Stomach (tissue), 9 donors: ENCODE measurements around the gene SCNM1. TPM values are rescaled to one million over a fixed set of nuclear protein-coding genes. Genes with fewer than 3 reads are reported as not detected.

Experiments used
- DNase-seq, 2 donors: peaks; one replicate each; pipeline versions ENCODE4 v3.0.0 to v3.0.0-alpha.2; 2013 to 2019
- H3K27ac ChIP-seq, 5 donors: fragments of 200-600 bp in 4 of 5; sonication (generic) in 4 of 5; one replicate each; pipeline ENCODE4 v1.5.1; 2013 to 2019; ENCODE audit warnings: mild to moderate bottlenecking in 1 of 5, moderate library complexity in 1 of 5
- H3K27me3 ChIP-seq, 3 donors: fragments of 200-600 bp; sonication (generic); one replicate each; pipeline ENCODE4 v1.5.1; 2017 to 2019; ENCODE audit warnings: mixed run types in 1 of 3
- H3K36me3 ChIP-seq, 4 donors: fragments of 200-600 bp; sonication (generic); 1 replicate in 3 of 4; 2 replicates in 1 of 4; pipeline ENCODE4 v1.5.1; 2016 to 2019
- H3K4me1 ChIP-seq, 4 donors: fragments of 200-600 bp; sonication (generic); one replicate each; pipeline ENCODE4 v1.5.1; 2016 to 2019
- H3K4me3 ChIP-seq, 4 donors: fragments of 200-600 bp; sonication (generic) in 3 of 4; one replicate each; pipeline ENCODE4 v1.5.1; 2016 to 2019; ENCODE audit warnings: mild to moderate bottlenecking in 1 of 4
- H3K9me3 ChIP-seq, 4 donors: fragments of 200-600 bp; sonication (generic); one replicate each; pipeline ENCODE4 v1.5.1; 2016 to 2019
- EP300 ChIP-seq: sonication (generic); formaldehyde crosslinking; IDR thresholded peaks from one replicate; pipeline ENCODE4 v1.6.1; 2017; ENCODE audit warnings: antibody characterized with exemption
- POLR2A ChIP-seq, 4 donors: fragments of 450-650 bp; IDR thresholded peaks; one replicate each; pipeline ENCODE4 v1.6.1; 2016; ENCODE audit warnings: antibody characterized with exemption in 4 of 4, control low read depth in 2 of 4, mild to moderate bottlenecking in 1 of 4, moderate library complexity in 1 of 4
- POLR2AphosphoS5 ChIP-seq, 3 donors: sonication (generic); formaldehyde crosslinking; IDR thresholded peaks; one replicate each; pipeline ENCODE4 v1.6.1; 2016; ENCODE audit warnings: antibody characterized with exemption in 3 of 3
- WGBS, 5 donors: extraction: QIAGEN DNeasy Blood & Tissue Kit in 3 of 5; methylation state at CpG; one replicate each; pipeline versions ENCODE4 v1.1.5 to v1.1.7; 2013 to 2018; 5-methylcytosine and 5-hydroxymethylcytosine counted together
- intact Hi-C: fragments of 100-400 bp; cut with DNase I; formaldehyde crosslinking; loops from one replicate; pipeline ENCODE4 v1.15.1; 2023; ENCODE audit warnings: low total_unique reads
- polyA plus RNA-seq, 3 donors: library from polyadenylated mRNA; stranded (reverse); fragments of 200-250 nt; gene quantifications; one replicate each; pipeline ENCODE4 v1.2.3, GENCODE V29; 2013
- total RNA-seq, 5 donors: library from RNA; depleted of rRNA; stranded (reverse); fragments of >200 nt; gene quantifications; one replicate each; pipeline versions ENCODE4 v1.1.0 to v1.2.3, GENCODE V29; 2014 to 2016
- TF ChIP-seq, protein P1 (sequence below), 7 experiments: fragments of 450-650 bp in 4 of 7; fragments of 200-600 bp in 3 of 7; sonication (generic) in 3 of 7; IDR thresholded peaks; one replicate each; pipeline ENCODE4 v1.5.1; 2016 to 2019; ENCODE audit warnings: antibody characterized with exemption in 7 of 7, control low read depth in 2 of 7, mild to moderate bottlenecking in 1 of 7
- donor health status: healthy with polysubstance abuse.
- donor health status: Bipolar disorder and iron deficiency.
- donor health status: healthy.

SCNM1 gene
- total and polyA plus RNA-seq, 8 donors = 4.5 to 66.3 (median 26.3) TPM

DNA sequence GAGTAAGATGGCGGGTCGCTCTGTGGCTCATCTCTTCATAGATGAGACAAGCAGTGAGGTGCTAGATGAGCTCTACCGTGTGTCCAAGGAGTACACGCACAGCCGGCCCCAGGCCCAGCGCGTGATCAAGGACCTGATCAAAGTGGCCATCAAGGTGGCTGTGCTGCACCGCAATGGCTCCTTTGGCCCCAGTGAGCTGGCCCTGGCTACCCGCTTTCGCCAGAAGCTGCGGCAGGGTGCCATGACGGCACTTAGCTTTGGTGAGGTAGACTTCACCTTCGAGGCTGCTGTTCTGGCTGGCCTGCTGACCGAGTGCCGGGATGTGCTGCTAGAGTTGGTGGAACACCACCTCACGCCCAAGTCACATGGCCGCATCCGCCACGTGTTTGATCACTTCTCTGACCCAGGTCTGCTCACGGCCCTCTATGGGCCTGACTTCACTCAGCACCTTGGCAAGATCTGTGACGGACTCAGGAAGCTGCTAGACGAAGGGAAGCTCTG, 7.1 kb upstream of the SCNM1 start:
- intact Hi-C loops = loop anchor here (10.0 kb wide), 2 partner anchors 64 to 134 kb away; no protein-coding TSS in a partner anchor
- H3K9me3 ChIP-seq = no peaks in the 10 kb centered on the region
- TF ChIP-seq, protein P1, sequence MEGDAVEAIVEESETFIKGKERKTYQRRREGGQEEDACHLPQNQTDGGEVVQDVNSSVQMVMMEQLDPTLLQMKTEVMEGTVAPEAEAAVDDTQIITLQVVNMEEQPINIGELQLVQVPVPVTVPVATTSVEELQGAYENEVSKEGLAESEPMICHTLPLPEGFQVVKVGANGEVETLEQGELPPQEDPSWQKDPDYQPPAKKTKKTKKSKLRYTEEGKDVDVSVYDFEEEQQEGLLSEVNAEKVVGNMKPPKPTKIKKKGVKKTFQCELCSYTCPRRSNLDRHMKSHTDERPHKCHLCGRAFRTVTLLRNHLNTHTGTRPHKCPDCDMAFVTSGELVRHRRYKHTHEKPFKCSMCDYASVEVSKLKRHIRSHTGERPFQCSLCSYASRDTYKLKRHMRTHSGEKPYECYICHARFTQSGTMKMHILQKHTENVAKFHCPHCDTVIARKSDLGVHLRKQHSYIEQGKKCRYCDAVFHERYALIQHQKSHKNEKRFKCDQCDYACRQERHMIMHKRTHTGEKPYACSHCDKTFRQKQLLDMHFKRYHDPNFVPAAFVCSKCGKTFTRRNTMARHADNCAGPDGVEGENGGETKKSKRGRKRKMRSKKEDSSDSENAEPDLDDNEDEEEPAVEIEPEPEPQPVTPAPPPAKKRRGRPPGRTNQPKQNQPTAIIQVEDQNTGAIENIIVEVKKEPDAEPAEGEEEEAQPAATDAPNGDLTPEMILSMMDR (IDR thresholded peaks at IDR 0.05) = no peak
- TF ChIP-seq POLR2A (IDR thresholded peaks at IDR 0.05) (no peak), POLR2AphosphoS5 (IDR thresholded peaks at IDR 0.05) (no peak), EP300 (no peak)
- peak overlapping the region in 2 of 5 donors; percentile 28 to 36 for H3K27ac ChIP-seq
- peaks cover 19 to 61% (median 57%) of the 10 kb centered on the region in 4 donors for H3K36me3 ChIP-seq
- no peak for DNase-seq
- WGBS, 5 donors = 84 to 90% (median 85%) methylated on average over 13 to 22 of the region's 22 CpGs
- peaks cover 0 to 38% (median 9%) of the 10 kb centered on the region in 4 donors for H3K4me1 ChIP-seq
- H3K4me3 ChIP-seq = peak overlapping the region in 1 of 4 donors; percentile 9
- H3K27me3 ChIP-seq = no peaks in the 10 kb centered on the region

DNA sequence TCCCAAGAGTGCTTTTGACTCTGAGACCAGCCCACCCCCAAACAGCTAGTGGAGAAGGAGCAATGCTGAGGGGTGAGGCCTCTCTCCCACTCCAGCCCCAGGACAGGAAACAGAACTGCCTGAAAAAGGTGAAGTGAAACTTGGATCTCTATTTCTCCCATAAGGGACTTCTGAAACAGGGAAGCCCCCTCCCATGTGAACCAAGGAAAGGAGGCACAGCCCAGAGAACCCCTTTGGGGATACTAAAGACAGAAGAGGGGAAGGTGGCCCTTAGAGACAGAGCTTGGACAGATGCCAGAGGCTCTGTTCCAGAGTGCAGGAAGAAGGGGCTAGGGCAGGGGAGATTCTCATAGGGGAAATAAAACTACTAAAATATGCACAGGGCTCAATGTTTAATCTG, 6.6 kb upstream of the SCNM1 start:
- H3K36me3 ChIP-seq = peaks cover 19 to 61% (median 54%) of the 10 kb centered on the region in 4 donors
- peak overlapping the region in 3 of 5 donors; percentile 18 to 36 (median 28) for H3K27ac ChIP-seq
- H3K4me1 ChIP-seq = peaks cover 3 to 44% (median 15%) of the 10 kb centered on the region in 4 donors
- H3K27me3 ChIP-seq = no peaks in the 10 kb centered on the region
- TF ChIP-seq, protein P1 (IDR thresholded peaks at IDR 0.05) = no peak
- TF ChIP-seq POLR2A (IDR thresholded peaks at IDR 0.05) (no peak), EP300 (no peak), POLR2AphosphoS5 (IDR thresholded peaks at IDR 0.05) (no peak)
- DNase-seq = no peak
- H3K4me3 ChIP-seq = peak overlapping the region in 1 of 4 donors; percentile 9
- intact Hi-C loops = loop anchor here (10.0 kb wide), 2 partner anchors 65 to 135 kb away; no protein-coding TSS in a partner anchor
- no peaks in the 10 kb centered on the region for H3K9me3 ChIP-seq

DNA sequence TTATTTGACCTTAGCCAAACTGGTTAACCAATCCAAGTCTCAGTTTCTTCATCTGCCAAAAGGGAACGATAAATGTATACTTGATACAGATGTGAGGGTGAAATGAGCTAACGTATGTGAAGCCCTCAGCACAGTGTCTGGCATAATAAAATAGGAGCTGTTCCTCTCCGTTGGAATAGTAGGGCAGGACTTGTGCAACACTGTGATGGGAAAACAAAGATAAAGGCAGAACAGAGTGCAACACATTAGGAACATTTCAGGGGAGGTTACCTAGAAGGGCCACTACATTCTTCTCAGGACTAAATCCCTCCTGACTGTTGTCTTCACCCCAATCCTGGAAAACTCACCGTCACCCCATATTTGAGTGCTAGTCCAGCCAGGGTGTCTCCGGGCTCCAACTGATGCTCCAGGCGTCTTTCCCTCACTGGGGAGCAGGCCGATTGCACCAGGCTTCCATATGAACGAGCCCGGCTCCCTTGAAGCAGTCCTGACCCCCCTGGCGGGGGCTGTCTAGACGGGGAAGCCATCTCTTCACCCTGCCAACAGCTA, 1.1 kb upstream of the SCNM1 start:
- WGBS, 5 donors = 13 to 28% (median 17%) methylated on average over 11 of the region's 11 CpGs
- TF ChIP-seq EP300 = no peak
- TF ChIP-seq POLR2A (IDR thresholded peaks at IDR 0.05) = no peak
- TF ChIP-seq POLR2AphosphoS5 (IDR thresholded peaks at IDR 0.05) = no peak
- TF ChIP-seq, protein P1 (IDR thresholded peaks at IDR 0.05) = no peak
- intact Hi-C loops = no loop called here
- Histone ChIP-seq H3K9me3 (no peaks in the 10 kb centered on the region), H3K4me3 (peak overlapping the region; percentile 60 to 85 (median 76)), H3K27ac (peak overlapping the region; percentile 73 to 90 (median 88)), H3K36me3 (peaks cover 26 to 52% (median 51%) of the 10 kb centered on the region in 4 donors), H3K27me3 (no peaks in the 10 kb centered on the region), H3K4me1 (peaks cover 17 to 43% (median 34%) of the 10 kb centered on the region in 4 donors)
- peak in 1 of 2 donors; percentile 37 for DNase-seq

DNA sequence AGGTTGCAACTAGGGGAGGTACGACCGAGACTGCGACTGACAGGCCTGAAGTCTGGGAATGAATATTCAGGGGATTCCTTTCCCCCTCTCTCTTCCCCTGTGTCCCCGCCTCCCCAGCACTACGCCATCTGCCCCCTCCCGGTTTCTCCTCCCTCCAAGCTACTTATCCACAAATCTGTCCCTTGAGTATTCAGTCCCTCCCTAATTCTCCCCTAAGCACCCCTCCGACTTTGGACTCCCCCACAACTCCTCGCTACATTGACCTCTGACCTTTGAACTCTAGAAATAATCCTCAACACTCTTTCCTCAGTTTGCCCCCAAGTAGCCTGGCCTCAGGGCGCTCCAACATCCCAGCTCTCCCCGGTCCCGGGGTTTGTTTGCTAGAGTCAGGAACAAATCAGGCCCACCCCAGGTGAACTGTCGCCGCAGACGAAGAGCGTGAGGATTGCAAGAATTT, 635 bp upstream of the SCNM1 start:
- H3K36me3 ChIP-seq = peaks cover 26 to 52% (median 51%) of the 10 kb centered on the region in 4 donors
- DNase-seq = peak in 1 of 2 donors; percentile 78
- intact Hi-C loops = no loop called here
- TF ChIP-seq POLR2AphosphoS5 (IDR thresholded peaks at IDR 0.05) (no peak), EP300 (no peak), POLR2A (IDR thresholded peaks at IDR 0.05) (no peak)
- TF ChIP-seq, protein P1 (IDR thresholded peaks at IDR 0.05) = no peak
- no peaks in the 10 kb centered on the region for H3K27me3 ChIP-seq
- H3K9me3 ChIP-seq = no peaks in the 10 kb centered on the region
- 3 to 14% (median 5%) methylated on average over 15 of the region's 15 CpGs for WGBS, 5 donors
- peak overlapping the region; percentile 60 to 85 (median 76) for H3K4me3 ChIP-seq
- H3K27ac ChIP-seq = peak overlapping the region; percentile 73 to 90 (median 88)
- H3K4me1 ChIP-seq = peaks cover 17 to 42% (median 34%) of the 10 kb centered on the region in 4 donors
